ENCODE measurements around the gene ZBTB45.
A peak's percentile ranks its signal among the peaks of the same experiment; 100 is the strongest.

ZBTB45 gene

GRCh38 chr19:58531034-58531840 lies 11.6 kb upstream of the ZBTB45 start:
- Histone ChIP-seq H3K9me3 (ENCODE audit: low read depth, low read length) (no peaks in the 10 kb centered on the region), H3K27ac (no peak overlapping the region), H3K4me3 (no peak overlapping the region), H3K36me3 (ENCODE audit: insufficient read depth, low read length) (no peaks in the 10 kb centered on the region), H3K9ac (ENCODE audit: insufficient read length) (no peak overlapping the region)
- no peak for DNase-seq (ENCODE audit: low read depth, low spot score)
- no peak for TF ChIP-seq EZH2 (IDR thresholded peaks at IDR 0.05)
- no peak for TF ChIP-seq FOXP2 (optimal IDR thresholded peaks at IDR 0.05; ENCODE audit: control extremely low read depth, extremely low read length, insufficient read depth)
- no peak for TF ChIP-seq POLR2AphosphoS5 (IDR thresholded peaks at IDR 0.05; ENCODE audit: borderline replicate concordance, low read depth, low read length)

GRCh38 chr19:58529405-58529804 lies 9.8 kb upstream of the ZBTB45 start:
- H3K9me3 ChIP-seq (ENCODE audit: low read depth, low read length) = no peaks in the 10 kb centered on the region
- no peak for DNase-seq (ENCODE audit: low read depth, low spot score)
- TF ChIP-seq POLR2AphosphoS5 (IDR thresholded peaks at IDR 0.05; ENCODE audit: borderline replicate concordance, low read depth, low read length) (no peak), FOXP2 (optimal IDR thresholded peaks at IDR 0.05; ENCODE audit: control extremely low read depth, extremely low read length, insufficient read depth) (no peak), EZH2 (IDR thresholded peaks at IDR 0.05) (no peak)
- H3K9ac ChIP-seq (ENCODE audit: insufficient read length) = no peak overlapping the region
- no peak overlapping the region for H3K4me3 ChIP-seq
- no peaks in the 10 kb centered on the region for H3K36me3 ChIP-seq (ENCODE audit: insufficient read depth, low read length)
- H3K27ac ChIP-seq = no peak overlapping the region

GRCh38 chr19:58522709-58523108 lies 3.1 kb upstream of the ZBTB45 start:
- TF ChIP-seq FOXP2 (optimal IDR thresholded peaks at IDR 0.05; ENCODE audit: control extremely low read depth, extremely low read length, insufficient read depth) (no peak), EZH2 (IDR thresholded peaks at IDR 0.05) (no peak)
- Histone ChIP-seq H3K27ac (no peak overlapping the region), H3K9me3 (ENCODE audit: low read depth, low read length) (no peaks in the 10 kb centered on the region), H3K4me3 (no peak overlapping the region), H3K36me3 (ENCODE audit: insufficient read depth, low read length) (no peaks in the 10 kb centered on the region), H3K9ac (ENCODE audit: insufficient read length) (no peak overlapping the region)
- no peak for DNase-seq (ENCODE audit: low read depth, low spot score)

- no peaks in the 10 kb centered on the region for H3K9me3 ChIP-seq (ENCODE audit: low read depth, low read length)
- no peak for DNase-seq (ENCODE audit: low read depth, low spot score)
- H3K9ac ChIP-seq (ENCODE audit: insufficient read length) = no peak overlapping the region
- TF ChIP-seq EZH2 (IDR thresholded peaks at IDR 0.05) = no peak
- no peak for TF ChIP-seq POLR2AphosphoS5 (IDR thresholded peaks at IDR 0.05; ENCODE audit: borderline replicate concordance, low read depth, low read length)
- no peak for TF ChIP-seq FOXP2 (optimal IDR thresholded peaks at IDR 0.05; ENCODE audit: control extremely low read depth, extremely low read length, insufficient read depth)
- no peak overlapping the region for H3K4me3 ChIP-seq
- H3K36me3 ChIP-seq (ENCODE audit: insufficient read depth, low read length) = peaks cover 4% of the 10 kb centered on the region; the same call in 1 of the 2 replicates
- peak overlapping the region; percentile 17; the same call in 1 of the 2 replicates for H3K27ac ChIP-seq
Observed at GRCh38 chr19:58521651-58522050, 2.0 kb upstream of the ZBTB45 start.

- H3K27ac ChIP-seq = peak overlapping the region; percentile 95
- peaks cover 14% of the 10 kb centered on the region; the same call in 1 of the 2 replicates for H3K36me3 ChIP-seq (ENCODE audit: insufficient read depth, low read length)
- TF ChIP-seq EZH2 (IDR thresholded peaks at IDR 0.05) (no peak), POLR2AphosphoS5 (IDR thresholded peaks at IDR 0.05; ENCODE audit: borderline replicate concordance, low read depth, low read length) (no peak), FOXP2 (optimal IDR thresholded peaks at IDR 0.05; ENCODE audit: control extremely low read depth, extremely low read length, insufficient read depth) (no peak)
- H3K9me3 ChIP-seq (ENCODE audit: low read depth, low read length) = no peaks in the 10 kb centered on the region
- no peak for DNase-seq (ENCODE audit: low read depth, low spot score)
- H3K4me3 ChIP-seq = peak overlapping the region; percentile 97
- peak overlapping the region; percentile 97 for H3K9ac ChIP-seq (ENCODE audit: insufficient read length)
Observed at GRCh38 chr19:58520257-58520599, 618 bp upstream of the ZBTB45 start.

GRCh38 chr19:58519087-58519354 lies 589 bp downstream of the ZBTB45 start:
- no peak for DNase-seq (ENCODE audit: low read depth, low spot score)
- H3K36me3 ChIP-seq (ENCODE audit: insufficient read depth, low read length) = peaks cover 14% of the 10 kb centered on the region; the same call in 1 of the 2 replicates
- H3K9me3 ChIP-seq (ENCODE audit: low read depth, low read length) = no peaks in the 10 kb centered on the region
- peak overlapping the region; percentile 97 for H3K4me3 ChIP-seq
- peak overlapping the region; percentile 97 for H3K9ac ChIP-seq (ENCODE audit: insufficient read length)
- TF ChIP-seq EZH2 (IDR thresholded peaks at IDR 0.05) (no peak), POLR2AphosphoS5 (IDR thresholded peaks at IDR 0.05; ENCODE audit: borderline replicate concordance, low read depth, low read length) (peak; percentile 35; the same call in 1 of the 2 replicates), FOXP2 (optimal IDR thresholded peaks at IDR 0.05; ENCODE audit: control extremely low read depth, extremely low read length, insufficient read depth) (no peak)
- H3K27ac ChIP-seq = peak overlapping the region; percentile 95

GRCh38 chr19:58518256-58519086 lies 1.1 kb downstream of the ZBTB45 start:
- H3K27ac ChIP-seq = peak overlapping the region; percentile 95
- peak overlapping the region; percentile 97 for H3K9ac ChIP-seq (ENCODE audit: insufficient read length)
- peaks cover 14% of the 10 kb centered on the region; the same call in 1 of the 2 replicates for H3K36me3 ChIP-seq (ENCODE audit: insufficient read depth, low read length)
- DNase-seq (ENCODE audit: low read depth, low spot score) = no peak
- no peaks in the 10 kb centered on the region for H3K9me3 ChIP-seq (ENCODE audit: low read depth, low read length)
- TF ChIP-seq POLR2AphosphoS5 (IDR thresholded peaks at IDR 0.05; ENCODE audit: borderline replicate concordance, low read depth, low read length) = no peak; the same call in 1 of the 2 replicates
- TF ChIP-seq EZH2 (IDR thresholded peaks at IDR 0.05) = no peak
- TF ChIP-seq FOXP2 (optimal IDR thresholded peaks at IDR 0.05; ENCODE audit: control extremely low read depth, extremely low read length, insufficient read depth) = no peak
- H3K4me3 ChIP-seq = peak overlapping the region; percentile 97

All from SK-N-MC (cell line).